GM23338 (cell line): ENCODE measurements around the gene KLHDC7B.

Experiments used
- EZH2 ChIP-seq: fragments of 200-600 bp; sonication (generic); IDR thresholded peaks from one replicate; pipeline ENCODE4 v1.8.0; 2017; ENCODE audit warnings: antibody characterized with exemption, mild to moderate bottlenecking, low read depth; ENCODE audit not compliant: unreplicated experiment
- EZH2phosphoT487 ChIP-seq: fragments of 200-600 bp; sonication (generic); IDR thresholded peaks from one replicate; pipeline ENCODE4 v1.8.1; 2018; ENCODE audit warnings: antibody characterized with exemption; ENCODE audit not compliant: unreplicated experiment
- NANOG ChIP-seq: IDR thresholded peaks from 2 replicates; pipeline ENCODE4 v1.6.1; 2016; ENCODE audit warnings: antibody characterized with exemption, borderline replicate concordance
- POLR2AphosphoS5 ChIP-seq: IDR thresholded peaks from 2 replicates; pipeline ENCODE4 v1.6.1; 2016; ENCODE audit warnings: antibody characterized with exemption, low read depth
- ZNF114 ChIP-seq: fragments of 250-450 bp; sonication (Bioruptor Pico); IDR thresholded peaks from 2 replicates; pipeline ENCODE4 v1.5.0; 2020; ENCODE audit warnings: mild to moderate bottlenecking, moderate library complexity
- TF ChIP-seq, protein P1 (sequence below), 2 experiments: fragments of 200-600 bp in 1 of 2; sonication (generic) in 1 of 2; conservative IDR thresholded peaks; 2 replicates each; pipeline versions ENCODE4 v1.5.1 to v1.6.1; 2016 to 2017; ENCODE audit warnings: antibody characterized with exemption in 2 of 2, low read depth in 2 of 2, mild to moderate bottlenecking in 2 of 2, moderate library complexity in 1 of 2
- TF ChIP-seq, protein P2 (sequence below): IDR thresholded peaks from one replicate; pipeline ENCODE4 v1.6.1; 2018; ENCODE audit warnings: antibody characterized with exemption; ENCODE audit not compliant: unreplicated experiment

DNA sequence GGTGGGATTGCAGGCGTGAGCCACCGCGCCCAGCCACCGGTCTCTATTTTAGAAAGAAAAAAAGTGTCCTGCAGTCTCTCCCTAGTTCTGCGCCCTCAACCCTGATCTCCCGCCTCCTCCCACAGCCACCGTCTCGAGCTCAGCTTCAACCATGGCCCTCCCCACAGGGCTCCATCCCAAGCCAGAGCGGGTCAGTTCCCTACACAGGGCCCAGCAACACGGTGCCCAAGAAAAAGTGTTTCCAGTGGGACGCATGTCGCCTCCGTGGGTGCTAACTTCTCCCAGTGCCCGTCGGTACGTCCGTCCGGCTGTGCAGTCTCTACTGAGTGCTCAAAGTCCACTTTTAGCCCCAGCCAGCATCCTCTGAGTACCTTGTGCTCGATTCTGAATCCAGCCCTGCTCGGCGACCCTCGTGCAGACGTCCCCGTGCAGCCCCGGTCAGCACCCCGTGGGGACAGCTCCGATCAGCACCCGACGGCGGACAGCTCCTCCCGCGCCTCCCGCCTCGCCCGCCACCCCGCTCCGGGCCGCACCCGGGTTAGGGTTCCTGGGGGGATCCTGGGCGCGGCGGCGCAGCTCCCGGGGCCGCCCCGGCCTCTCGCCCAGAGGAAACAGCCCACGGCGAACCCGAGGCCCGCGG, 54.2 kb downstream of the KLHDC7B start:
- TF ChIP-seq, protein P1, sequence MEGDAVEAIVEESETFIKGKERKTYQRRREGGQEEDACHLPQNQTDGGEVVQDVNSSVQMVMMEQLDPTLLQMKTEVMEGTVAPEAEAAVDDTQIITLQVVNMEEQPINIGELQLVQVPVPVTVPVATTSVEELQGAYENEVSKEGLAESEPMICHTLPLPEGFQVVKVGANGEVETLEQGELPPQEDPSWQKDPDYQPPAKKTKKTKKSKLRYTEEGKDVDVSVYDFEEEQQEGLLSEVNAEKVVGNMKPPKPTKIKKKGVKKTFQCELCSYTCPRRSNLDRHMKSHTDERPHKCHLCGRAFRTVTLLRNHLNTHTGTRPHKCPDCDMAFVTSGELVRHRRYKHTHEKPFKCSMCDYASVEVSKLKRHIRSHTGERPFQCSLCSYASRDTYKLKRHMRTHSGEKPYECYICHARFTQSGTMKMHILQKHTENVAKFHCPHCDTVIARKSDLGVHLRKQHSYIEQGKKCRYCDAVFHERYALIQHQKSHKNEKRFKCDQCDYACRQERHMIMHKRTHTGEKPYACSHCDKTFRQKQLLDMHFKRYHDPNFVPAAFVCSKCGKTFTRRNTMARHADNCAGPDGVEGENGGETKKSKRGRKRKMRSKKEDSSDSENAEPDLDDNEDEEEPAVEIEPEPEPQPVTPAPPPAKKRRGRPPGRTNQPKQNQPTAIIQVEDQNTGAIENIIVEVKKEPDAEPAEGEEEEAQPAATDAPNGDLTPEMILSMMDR (conservative IDR thresholded peaks at IDR 0.05; ENCODE audit: low read depth in 2 of 2) = no peak
- TF ChIP-seq POLR2AphosphoS5 = no peak
- TF ChIP-seq EZH2phosphoT487 = no peak
- TF ChIP-seq, protein P2, sequence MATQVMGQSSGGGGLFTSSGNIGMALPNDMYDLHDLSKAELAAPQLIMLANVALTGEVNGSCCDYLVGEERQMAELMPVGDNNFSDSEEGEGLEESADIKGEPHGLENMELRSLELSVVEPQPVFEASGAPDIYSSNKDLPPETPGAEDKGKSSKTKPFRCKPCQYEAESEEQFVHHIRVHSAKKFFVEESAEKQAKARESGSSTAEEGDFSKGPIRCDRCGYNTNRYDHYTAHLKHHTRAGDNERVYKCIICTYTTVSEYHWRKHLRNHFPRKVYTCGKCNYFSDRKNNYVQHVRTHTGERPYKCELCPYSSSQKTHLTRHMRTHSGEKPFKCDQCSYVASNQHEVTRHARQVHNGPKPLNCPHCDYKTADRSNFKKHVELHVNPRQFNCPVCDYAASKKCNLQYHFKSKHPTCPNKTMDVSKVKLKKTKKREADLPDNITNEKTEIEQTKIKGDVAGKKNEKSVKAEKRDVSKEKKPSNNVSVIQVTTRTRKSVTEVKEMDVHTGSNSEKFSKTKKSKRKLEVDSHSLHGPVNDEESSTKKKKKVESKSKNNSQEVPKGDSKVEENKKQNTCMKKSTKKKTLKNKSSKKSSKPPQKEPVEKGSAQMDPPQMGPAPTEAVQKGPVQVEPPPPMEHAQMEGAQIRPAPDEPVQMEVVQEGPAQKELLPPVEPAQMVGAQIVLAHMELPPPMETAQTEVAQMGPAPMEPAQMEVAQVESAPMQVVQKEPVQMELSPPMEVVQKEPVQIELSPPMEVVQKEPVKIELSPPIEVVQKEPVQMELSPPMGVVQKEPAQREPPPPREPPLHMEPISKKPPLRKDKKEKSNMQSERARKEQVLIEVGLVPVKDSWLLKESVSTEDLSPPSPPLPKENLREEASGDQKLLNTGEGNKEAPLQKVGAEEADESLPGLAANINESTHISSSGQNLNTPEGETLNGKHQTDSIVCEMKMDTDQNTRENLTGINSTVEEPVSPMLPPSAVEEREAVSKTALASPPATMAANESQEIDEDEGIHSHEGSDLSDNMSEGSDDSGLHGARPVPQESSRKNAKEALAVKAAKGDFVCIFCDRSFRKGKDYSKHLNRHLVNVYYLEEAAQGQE = peak; percentile 94
- TF ChIP-seq EZH2 = no peak
- no peak for TF ChIP-seq ZNF114 (CRISPR knock-in tag)
- no peak for TF ChIP-seq NANOG
